ENCODE data around the gene RAPGEF2.
"Not testable (repeated sequence)": the region's sequence is repeated elsewhere in the genome, so short reads cannot be mapped to it uniquely, and the experiment has no call there.

RAPGEF2 gene

GRCh38 chr4:159342374-159342773 is 239.5 kb downstream of the RAPGEF2 start:
- DNase-seq = no peak

- no peak for DNase-seq
Observed at GRCh38 chr4:159343116-159343515, 240.2 kb downstream of the RAPGEF2 start.

GRCh38 chr4:159344877-159345276 is 242.0 kb downstream of the RAPGEF2 start:
- DNase-seq = no peak

- DNase-seq = no peak
Observed at GRCh38 chr4:159346681-159347080, 243.8 kb downstream of the RAPGEF2 start.

- DNase-seq = no peak
Observed at GRCh38 chr4:159347813-159348212, 244.9 kb downstream of the RAPGEF2 start.

- DNase-seq = no peak
Observed at GRCh38 chr4:159349332-159349731, 246.5 kb downstream of the RAPGEF2 start.

GRCh38 chr4:159352609-159353008 is 249.7 kb downstream of the RAPGEF2 start:
- DNase-seq = no peak

GRCh38 chr4:159353422-159354116 is 250.7 kb downstream of the RAPGEF2 start:
- no peak for DNase-seq

GRCh38 chr4:159355466-159355865 is 252.6 kb downstream of the RAPGEF2 start:
- DNase-seq = no peak

GRCh38 chr4:159357350-159357749 is 254.5 kb downstream of the RAPGEF2 start:
- no peak for DNase-seq

GRCh38 chr4:159358226-159358625 is 255.3 kb downstream of the RAPGEF2 start:
- no peak for DNase-seq

GRCh38 chr4:159360549-159360948 is 257.7 kb downstream of the RAPGEF2 start:
- no peak for DNase-seq

- no peak for DNase-seq
Observed at GRCh38 chr4:159363361-159363760, 260.5 kb downstream of the RAPGEF2 start.

- DNase-seq = no peak
Observed at GRCh38 chr4:159366966-159367780, 264.3 kb downstream of the RAPGEF2 start.

GRCh38 chr4:159367781-159368080 is 264.9 kb downstream of the RAPGEF2 start:
- DNase-seq = no peak

GRCh38 chr4:159368320-159368719 is 265.4 kb downstream of the RAPGEF2 start:
- no peak for DNase-seq

- DNase-seq = no peak
Observed at GRCh38 chr4:159369256-159369655, 266.4 kb downstream of the RAPGEF2 start.

- no peak for DNase-seq
Observed at GRCh38 chr4:159370286-159370685, 267.4 kb downstream of the RAPGEF2 start.

GRCh38 chr4:159374749-159375530 is 272.1 kb downstream of the RAPGEF2 start:
- no peak for DNase-seq

- DNase-seq = no peak
Observed at GRCh38 chr4:159376289-159376688, 273.4 kb downstream of the RAPGEF2 start.

GRCh38 chr4:159378056-159378616 is 275.3 kb downstream of the RAPGEF2 start:
- DNase-seq = no peak

- DNase-seq = not testable (repeated sequence)
Observed at GRCh38 chr4:159379064-159379463, 276.2 kb downstream of the RAPGEF2 start.

GRCh38 chr4:159379836-159380235 is 277.0 kb downstream of the RAPGEF2 start:
- no peak for DNase-seq

Data from activated CD4-positive, alpha-beta T cell treated with anti-CD3 and anti-CD28 coated beads for 48 hours (primary cell).